Neural cell (in vitro differentiated cells): ENCODE data around the gene TXNL4A. TPM values are rescaled to one million over a fixed set of nuclear protein-coding genes. Genes with fewer than 3 reads are reported as not detected.

ENCODE experiments used
- H2AFZ ChIP-seq: fragments of 200-600, 300-800 bp; sonication (generic), shearing (Covaris generic); 2 replicates; pipeline ENCODE4 v1.6.0; 2014; ENCODE audit warnings: low read depth, mild to moderate bottlenecking, antibody characterized with exemption, low read length, moderate library complexity
- H3F3A ChIP-seq: fragments of 200-600 bp; shearing (Covaris generic); 2 replicates; pipeline ENCODE4 v1.6.1; 2016; ENCODE audit warnings: mild to moderate bottlenecking, moderate library complexity, mixed read lengths, antibody characterized with exemption, low read length; ENCODE audit not compliant: insufficient read depth, poor library complexity, severe bottlenecking
- H3K27ac ChIP-seq: fragments of 200-600, 300-800 bp; sonication (generic), shearing (Covaris generic); 2 replicates; pipeline ENCODE4 v1.5.1; 2014; ENCODE audit warnings: mild to moderate bottlenecking, low read length, moderate library complexity
- H3K27me3 ChIP-seq: fragments of 300-800, 200-600 bp; sonication (generic), shearing (Covaris generic); 2 replicates; pipeline ENCODE4 v1.6.0; 2014; ENCODE audit warnings: mild to moderate bottlenecking, low read depth, low read length, moderate library complexity; ENCODE audit not compliant: insufficient read depth
- H3K36me3 ChIP-seq: fragments of 300-800, 200-600 bp; sonication (generic), shearing (Covaris generic); 2 replicates; pipeline ENCODE4 v1.5.1; 2014; ENCODE audit warnings: mild to moderate bottlenecking, antibody characterized with exemption, low read length, moderate library complexity; ENCODE audit not compliant: insufficient read depth
- H3K4me2 ChIP-seq: fragments of 300-800, 200-600 bp; sonication (generic), shearing (Covaris generic); 2 replicates; pipeline ENCODE4 v1.6.0; 2014; ENCODE audit warnings: mild to moderate bottlenecking, low read length
- H3K4me3 ChIP-seq: fragments of 300-800, 200-600 bp; sonication (generic), shearing (Covaris generic); 2 replicates; pipeline ENCODE4 v1.5.1; 2014; ENCODE audit warnings: mild to moderate bottlenecking, low read length, moderate library complexity
- H3K79me2 ChIP-seq: fragments of 200-600 bp; shearing (Covaris generic); replicated peaks from 2 replicates; pipeline ENCODE4 v1.6.0; 2014; ENCODE audit warnings: mild to moderate bottlenecking, low read length, moderate library complexity; ENCODE audit not compliant: insufficient read depth
- H3K9ac ChIP-seq: fragments of 300-800, 200-600 bp; sonication (generic), shearing (Covaris generic); 2 replicates; pipeline ENCODE4 v1.6.1; 2016; ENCODE audit warnings: mild to moderate bottlenecking, low read length, mixed read lengths
- H3K9me2 ChIP-seq: fragments of 200-600 bp; shearing (Covaris generic); 2 replicates; pipeline ENCODE4 v1.6.1; 2016; ENCODE audit warnings: mild to moderate bottlenecking, low read length, mixed read lengths; ENCODE audit not compliant: insufficient read depth
- H3K9me3 ChIP-seq: fragments of 200-600, 300-800 bp; sonication (generic), shearing (Covaris generic); 2 replicates; pipeline ENCODE4 v1.6.1; 2016; ENCODE audit warnings: mild to moderate bottlenecking, mixed run types, low read length, moderate library complexity, mixed read lengths
- H4K20me1 ChIP-seq: fragments of 200-600 bp; shearing (Covaris generic); 2 replicates; pipeline ENCODE4 v1.6.1; 2016; ENCODE audit warnings: mild to moderate bottlenecking, mixed run types; ENCODE audit not compliant: insufficient read depth
- EP300 ChIP-seq: fragments of 450-650 bp; conservative IDR thresholded peaks from 2 replicates; pipeline ENCODE4 v1.6.1; 2014; ENCODE audit warnings: antibody characterized with exemption, mild to moderate bottlenecking, moderate library complexity; ENCODE audit not compliant: poor library complexity, severe bottlenecking
- EZH2 ChIP-seq: fragments of 200-600, 300-800 bp; shearing (Covaris generic), sonication (generic); IDR thresholded peaks from 2 replicates; pipeline ENCODE4 v1.6.1; 2014; ENCODE audit warnings: antibody characterized with exemption, low read length, borderline replicate concordance, mild to moderate bottlenecking; ENCODE audit not compliant: insufficient read depth, poor library complexity, severe bottlenecking
- MXI1 ChIP-seq: fragments of 450-650 bp; conservative IDR thresholded peaks from 2 replicates; pipeline ENCODE4 v1.6.1; 2014; ENCODE audit warnings: antibody characterized with exemption, mild to moderate bottlenecking; ENCODE audit not compliant: poor library complexity, severe bottlenecking
- RAD21 ChIP-seq: fragments of 450-650 bp; conservative IDR thresholded peaks from 2 replicates; pipeline ENCODE4 v1.6.1; 2014; ENCODE audit warnings: antibody characterized with exemption, mild to moderate bottlenecking, moderate library complexity
- SMC3 ChIP-seq: fragments of 450-650 bp; conservative IDR thresholded peaks from 2 replicates; pipeline ENCODE4 v1.6.1; 2014; ENCODE audit warnings: antibody characterized with exemption, mild to moderate bottlenecking, moderate library complexity; ENCODE audit not compliant: poor library complexity
- TAF1 ChIP-seq: IDR thresholded peaks from 2 replicates; pipeline ENCODE4 v1.6.1; 2012; ENCODE audit warnings: low read depth
- polyA plus RNA-seq: library from polyadenylated mRNA; depleted of rRNA; stranded (reverse); fragments of >200 nt; gene quantifications from 2 replicates; pipeline ENCODE4 v1.2.3, GENCODE V29; 2014
- TF ChIP-seq, protein P1 (sequence below): IDR thresholded peaks from 2 replicates; pipeline ENCODE4 v1.6.1; 2012; ENCODE audit warnings: borderline replicate concordance
- TF ChIP-seq, protein P2 (sequence below): fragments of 450-650 bp; IDR thresholded peaks from 2 replicates; pipeline ENCODE4 v1.5.1; 2014; ENCODE audit warnings: antibody characterized with exemption, mild to moderate bottlenecking, moderate library complexity; ENCODE audit not compliant: poor library complexity, severe bottlenecking

Gene TXNL4A
- polyA plus RNA-seq, 1 donor from 2014 or later = 163 TPM

DNA sequence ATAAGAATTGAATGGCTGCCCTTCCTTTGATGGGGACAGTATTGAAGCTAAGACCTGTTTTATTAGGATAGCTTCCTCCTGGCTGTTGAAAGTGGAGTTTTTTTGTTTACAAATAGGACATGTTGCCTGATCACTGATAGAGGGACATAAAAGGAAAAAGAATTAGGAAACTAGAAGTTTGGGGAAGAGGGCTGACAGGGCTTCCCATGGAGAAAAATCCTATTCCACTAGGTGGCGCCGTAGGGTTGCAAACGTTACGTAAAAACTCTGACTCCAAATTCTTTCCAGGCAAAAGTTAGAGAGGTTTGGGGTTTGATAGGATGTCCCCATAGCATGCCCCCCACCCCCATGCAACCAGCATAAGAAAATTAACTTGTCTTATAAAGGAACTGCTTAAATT, 34.8 kb upstream of the TXNL4A start:
- Histone ChIP-seq H3K9ac (no peak overlapping the region), H3F3A (no peaks in the 10 kb centered on the region), H4K20me1 (no peaks in the 10 kb centered on the region), H3K27ac (no peak overlapping the region), H3K4me3 (no peak overlapping the region), H2AFZ (no peak overlapping the region), H3K79me2 (no peaks in the 10 kb centered on the region), H3K27me3 (no peaks in the 10 kb centered on the region), H3K36me3 (no peaks in the 10 kb centered on the region), H3K9me3 (peaks cover 28% of the 10 kb centered on the region), H3K4me2 (no peak overlapping the region), H3K9me2 (no peaks in the 10 kb centered on the region)
- TF ChIP-seq RAD21 (no peak), TAF1 (no peak), SMC3 (no peak), EP300 (no peak), EZH2 (no peak), MXI1 (no peak)
- TF ChIP-seq, protein P1, sequence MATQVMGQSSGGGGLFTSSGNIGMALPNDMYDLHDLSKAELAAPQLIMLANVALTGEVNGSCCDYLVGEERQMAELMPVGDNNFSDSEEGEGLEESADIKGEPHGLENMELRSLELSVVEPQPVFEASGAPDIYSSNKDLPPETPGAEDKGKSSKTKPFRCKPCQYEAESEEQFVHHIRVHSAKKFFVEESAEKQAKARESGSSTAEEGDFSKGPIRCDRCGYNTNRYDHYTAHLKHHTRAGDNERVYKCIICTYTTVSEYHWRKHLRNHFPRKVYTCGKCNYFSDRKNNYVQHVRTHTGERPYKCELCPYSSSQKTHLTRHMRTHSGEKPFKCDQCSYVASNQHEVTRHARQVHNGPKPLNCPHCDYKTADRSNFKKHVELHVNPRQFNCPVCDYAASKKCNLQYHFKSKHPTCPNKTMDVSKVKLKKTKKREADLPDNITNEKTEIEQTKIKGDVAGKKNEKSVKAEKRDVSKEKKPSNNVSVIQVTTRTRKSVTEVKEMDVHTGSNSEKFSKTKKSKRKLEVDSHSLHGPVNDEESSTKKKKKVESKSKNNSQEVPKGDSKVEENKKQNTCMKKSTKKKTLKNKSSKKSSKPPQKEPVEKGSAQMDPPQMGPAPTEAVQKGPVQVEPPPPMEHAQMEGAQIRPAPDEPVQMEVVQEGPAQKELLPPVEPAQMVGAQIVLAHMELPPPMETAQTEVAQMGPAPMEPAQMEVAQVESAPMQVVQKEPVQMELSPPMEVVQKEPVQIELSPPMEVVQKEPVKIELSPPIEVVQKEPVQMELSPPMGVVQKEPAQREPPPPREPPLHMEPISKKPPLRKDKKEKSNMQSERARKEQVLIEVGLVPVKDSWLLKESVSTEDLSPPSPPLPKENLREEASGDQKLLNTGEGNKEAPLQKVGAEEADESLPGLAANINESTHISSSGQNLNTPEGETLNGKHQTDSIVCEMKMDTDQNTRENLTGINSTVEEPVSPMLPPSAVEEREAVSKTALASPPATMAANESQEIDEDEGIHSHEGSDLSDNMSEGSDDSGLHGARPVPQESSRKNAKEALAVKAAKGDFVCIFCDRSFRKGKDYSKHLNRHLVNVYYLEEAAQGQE = no peak

DNA sequence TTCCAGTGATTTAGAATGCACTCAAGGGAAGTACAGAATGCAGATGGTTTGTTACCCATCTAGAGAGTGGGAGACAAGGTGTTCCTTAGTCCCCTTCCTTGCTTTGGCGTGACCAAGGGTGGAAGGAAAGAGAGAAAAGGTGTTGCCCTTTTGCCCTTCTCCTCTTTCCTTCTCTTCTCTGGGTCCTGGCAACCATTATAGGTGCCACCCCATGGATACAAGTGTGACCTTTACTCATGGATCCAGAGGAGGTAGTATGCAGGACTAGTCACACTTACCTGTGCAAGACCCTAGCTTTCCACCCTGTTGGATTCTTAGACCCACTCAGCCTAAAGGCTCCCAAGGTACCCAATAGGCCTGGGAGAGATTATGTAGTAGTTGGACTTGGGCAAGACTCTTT, 34.2 kb upstream of the TXNL4A start:
- no peaks in the 10 kb centered on the region for H3K9me2 ChIP-seq
- H3K27me3 ChIP-seq = no peaks in the 10 kb centered on the region
- H3F3A ChIP-seq = no peaks in the 10 kb centered on the region
- no peaks in the 10 kb centered on the region for H3K79me2 ChIP-seq
- H3K9me3 ChIP-seq = peaks cover 28% of the 10 kb centered on the region
- no peaks in the 10 kb centered on the region for H3K36me3 ChIP-seq
- no peak overlapping the region for H3K27ac ChIP-seq
- no peak overlapping the region for H3K4me3 ChIP-seq
- H3K4me2 ChIP-seq = no peak overlapping the region
- no peak overlapping the region for H2AFZ ChIP-seq
- no peaks in the 10 kb centered on the region for H4K20me1 ChIP-seq
- H3K9ac ChIP-seq = no peak overlapping the region
- TF ChIP-seq TAF1 = no peak
- no peak for TF ChIP-seq MXI1
- no peak for TF ChIP-seq EZH2
- TF ChIP-seq RAD21 = no peak
- TF ChIP-seq, protein P2, sequence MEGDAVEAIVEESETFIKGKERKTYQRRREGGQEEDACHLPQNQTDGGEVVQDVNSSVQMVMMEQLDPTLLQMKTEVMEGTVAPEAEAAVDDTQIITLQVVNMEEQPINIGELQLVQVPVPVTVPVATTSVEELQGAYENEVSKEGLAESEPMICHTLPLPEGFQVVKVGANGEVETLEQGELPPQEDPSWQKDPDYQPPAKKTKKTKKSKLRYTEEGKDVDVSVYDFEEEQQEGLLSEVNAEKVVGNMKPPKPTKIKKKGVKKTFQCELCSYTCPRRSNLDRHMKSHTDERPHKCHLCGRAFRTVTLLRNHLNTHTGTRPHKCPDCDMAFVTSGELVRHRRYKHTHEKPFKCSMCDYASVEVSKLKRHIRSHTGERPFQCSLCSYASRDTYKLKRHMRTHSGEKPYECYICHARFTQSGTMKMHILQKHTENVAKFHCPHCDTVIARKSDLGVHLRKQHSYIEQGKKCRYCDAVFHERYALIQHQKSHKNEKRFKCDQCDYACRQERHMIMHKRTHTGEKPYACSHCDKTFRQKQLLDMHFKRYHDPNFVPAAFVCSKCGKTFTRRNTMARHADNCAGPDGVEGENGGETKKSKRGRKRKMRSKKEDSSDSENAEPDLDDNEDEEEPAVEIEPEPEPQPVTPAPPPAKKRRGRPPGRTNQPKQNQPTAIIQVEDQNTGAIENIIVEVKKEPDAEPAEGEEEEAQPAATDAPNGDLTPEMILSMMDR = no peak
- TF ChIP-seq SMC3 = no peak
- TF ChIP-seq, protein P1 = no peak
